ENCODE results near the gene SCYGR5. TPM values are rescaled to one million over a fixed set of nuclear protein-coding genes. Genes with fewer than 3 reads are reported as not detected.
"Not testable (repeated sequence)": the region's sequence is repeated elsewhere in the genome, so short reads cannot be mapped to it uniquely, and the experiment has no call there.

Gene SCYGR5
- total RNA-seq, 4 donors from 2014 or later, result not detected

- H3K27me3 ChIP-seq, result no peaks in the 10 kb centered on the region
- no peak overlapping the region for H3K27ac ChIP-seq
- no peaks in the 10 kb centered on the region for H3K9me3 ChIP-seq
- DNase-seq, result no peak
- H3K4me1 ChIP-seq, result no peaks in the 10 kb centered on the region
- no peak overlapping the region for H3K4me3 ChIP-seq
- intact Hi-C loops (cut with DNase I), result no loop called here
- TF ChIP-seq POLR2A (IDR thresholded peaks at IDR 0.05), result no peak
- no peak for TF ChIP-seq CTCF (IDR thresholded peaks at IDR 0.05)
- H3K36me3 ChIP-seq, result no peaks in the 10 kb centered on the region
- WGBS, 2 donors, result 39 to 49% methylated on average over 3 of the region's 3 CpGs
These were observed 4.7 kb downstream of the SCYGR5 start for GRCh38 chr2:227671170-227671905.

DNA sequence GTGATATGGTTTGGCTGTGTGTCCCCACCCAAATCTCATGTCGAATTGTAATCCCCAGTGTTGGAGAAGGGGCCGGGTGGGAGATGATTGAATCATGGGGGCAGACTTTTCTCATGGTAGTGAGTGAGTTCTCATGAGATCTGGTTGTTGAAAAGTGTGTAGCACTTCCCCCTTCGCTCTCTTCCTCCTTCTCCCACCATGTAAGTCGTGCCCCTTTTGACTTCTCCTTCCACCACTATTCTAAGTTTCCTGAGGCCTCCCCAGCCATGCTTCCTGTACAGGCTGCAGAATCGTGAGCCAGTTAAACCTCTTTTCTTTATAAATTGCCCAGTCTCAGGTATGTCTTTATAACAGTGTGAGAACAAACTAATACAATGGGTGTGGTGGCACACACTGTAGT lies 7.0 kb downstream of the SCYGR5 start:
- H3K27me3 ChIP-seq; H3K27ac ChIP-seq; H3K4me3 ChIP-seq; DNase-seq; intact Hi-C loops (cut with DNase I); H3K36me3 ChIP-seq; H3K9me3 ChIP-seq; H3K4me1 ChIP-seq: not testable (repeated sequence)
- 79 to 83% methylated on average over 5 of the region's 5 CpGs for WGBS, 2 donors

GRCh38 chr2:227674485-227674884 lies 7.9 kb downstream of the SCYGR5 start:
- no peak overlapping the region for H3K27ac ChIP-seq
- H3K36me3 ChIP-seq, result no peaks in the 10 kb centered on the region
- H3K27me3 ChIP-seq, result no peaks in the 10 kb centered on the region
- DNase-seq, result no peak
- intact Hi-C loops (cut with DNase I), result no loop called here
- H3K4me1 ChIP-seq, result no peaks in the 10 kb centered on the region
- no peaks in the 10 kb centered on the region for H3K9me3 ChIP-seq
- TF ChIP-seq CTCF (IDR thresholded peaks at IDR 0.05) (no peak), POLR2A (IDR thresholded peaks at IDR 0.05) (no peak)
- H3K4me3 ChIP-seq, result no peak overlapping the region
- 59 to 68% methylated on average over 5 of the region's 5 CpGs for WGBS, 2 donors

- intact Hi-C loops (cut with DNase I), result no loop called here
These were observed 11.3 kb downstream of the SCYGR5 start for GRCh38 chr2:227677928-227678327.

GRCh38 chr2:227684258-227684657 lies 17.7 kb downstream of the SCYGR5 start:
- no peak for TF ChIP-seq POLR2A (IDR thresholded peaks at IDR 0.05)
- no peak for TF ChIP-seq CTCF (IDR thresholded peaks at IDR 0.05)
- Histone ChIP-seq H3K27ac (no peak overlapping the region), H3K4me3 (no peak overlapping the region), H3K4me1 (no peaks in the 10 kb centered on the region), H3K27me3 (no peaks in the 10 kb centered on the region), H3K36me3 (no peaks in the 10 kb centered on the region), H3K9me3 (no peaks in the 10 kb centered on the region)
- WGBS, 2 donors, result 55 to 59% methylated on average over 3 to 5 of the region's 5 CpGs
- intact Hi-C loops (cut with DNase I), result no loop called here
- DNase-seq, result no peak

More at GRCh38 chr2:227677928-227678327, 11.3 kb downstream of the SCYGR5 start:
- Histone ChIP-seq H3K27ac (no peak overlapping the region), H3K27me3 (no peaks in the 10 kb centered on the region), H3K36me3 (no peaks in the 10 kb centered on the region), H3K4me3 (no peak overlapping the region), H3K4me1 (no peaks in the 10 kb centered on the region), H3K9me3 (no peaks in the 10 kb centered on the region)
- WGBS, 2 donors, result 76 to 87% methylated on average over 3 of the region's 3 CpGs
- TF ChIP-seq POLR2A (IDR thresholded peaks at IDR 0.05), result no peak
- no peak for TF ChIP-seq CTCF (IDR thresholded peaks at IDR 0.05)
- no peak for DNase-seq

GRCh38 chr2:227687189-227687588 lies 20.6 kb downstream of the SCYGR5 start:
- H3K9me3 ChIP-seq, result no peaks in the 10 kb centered on the region
- H3K27ac ChIP-seq, result no peak overlapping the region
- H3K27me3 ChIP-seq, result no peaks in the 10 kb centered on the region
- 79 to 82% methylated on average over 3 of the region's 3 CpGs for WGBS, 2 donors
- DNase-seq, result no peak
- H3K4me1 ChIP-seq, result no peaks in the 10 kb centered on the region
- intact Hi-C loops (cut with DNase I), result no loop called here
- no peak for TF ChIP-seq POLR2A (IDR thresholded peaks at IDR 0.05)
- TF ChIP-seq CTCF (IDR thresholded peaks at IDR 0.05), result no peak
- H3K4me3 ChIP-seq, result no peak overlapping the region
- H3K36me3 ChIP-seq, result no peaks in the 10 kb centered on the region
